Small intestine (tissue), 4 donors: ENCODE data around the gene TSPOAP1. TPM values are rescaled to one million over a fixed set of nuclear protein-coding genes. Genes with fewer than 3 reads are reported as not detected.

ENCODE experiments used
- polyA plus RNA-seq, 4 donors: library from polyadenylated mRNA; stranded (reverse) in 3 of 4; unstranded in 1 of 4; fragments of 200-250 nt in 3 of 4; fragments of 120-200 nt in 1 of 4; gene quantifications; one replicate each; pipeline versions ENCODE4 v1.2.1 to v1.2.3, GENCODE V29; 2013
- donor health status: healthy with polysubstance abuse.
- donor health status: Bipolar disorder and iron deficiency.
- donor health status: healthy.

Gene TSPOAP1
- polyA plus RNA-seq, 4 donors, result 0.89 to 10.9 (median 2.6) TPM

Other genes with a start within 250 kb of the TSPOAP1 start
- gene DYNLL2, start 245.4 kb downstream of the TSPOAP1 start, polyA plus RNA-seq, result 10 to 100 TPM; 18.9 to 41.9 (median 32.7) TPM
- gene OR4D1, start 180.4 kb downstream of the TSPOAP1 start, polyA plus RNA-seq, result under 1 TPM in 1 of 4 donors, not detected in 3; 0.03 TPM
- gene OR4D2, start 161.8 kb downstream of the TSPOAP1 start, polyA plus RNA-seq, result not detected
- under 1 TPM in 1 of 4 donors, not detected in 3; 0.24 TPM for gene EPX, start 136.1 kb downstream of the TSPOAP1 start, polyA plus RNA-seq
- gene MKS1, start 109.5 kb downstream of the TSPOAP1 start, polyA plus RNA-seq, result 10 to 100 TPM in 2 of 4 donors, 1 to 10 TPM in 2; 2.7 to 26.6 (median 9.2) TPM
- gene LPO, start 90.2 kb downstream of the TSPOAP1 start, polyA plus RNA-seq, result under 1 TPM in 2 of 4 donors, not detected in 2; 0.44 to 0.55 TPM
- gene MPO, start 47.9 kb downstream of the TSPOAP1 start, polyA plus RNA-seq, result 1 to 10 TPM in 1 of 4 donors, under 1 TPM in 1, not detected in 2; 0.12 to 1.1 TPM
- 100 to 1,000 TPM in 1 of 4 donors, 10 to 100 TPM in 3; 70.3 to 102 (median 79.7) TPM for gene SUPT4H1, start 23.4 kb upstream of the TSPOAP1 start, polyA plus RNA-seq
- 10 to 100 TPM in 2 of 4 donors, 1 to 10 TPM in 2; 3.5 to 29.4 (median 15.7) TPM for gene RNF43, start 88.7 kb upstream of the TSPOAP1 start, polyA plus RNA-seq
- gene HSF5, start 159.6 kb upstream of the TSPOAP1 start, polyA plus RNA-seq, result under 1 TPM in 2 of 4 donors, not detected in 2; 0.01 to 0.03 TPM
- gene MTMR4, start 185.8 kb upstream of the TSPOAP1 start, polyA plus RNA-seq, result 10 to 100 TPM; 15.4 to 77.4 (median 20.6) TPM